Caki2 (cell line): Measurements from ENCODE around the gene NT5C1A. TPM values are rescaled to one million over a fixed set of nuclear protein-coding genes. Genes with fewer than 3 reads are reported as not detected.
A peak's percentile ranks its signal among the peaks of the same experiment; 100 is the strongest.

Experiments used
- DNase-seq: peaks from one replicate; pipeline ENCODE4 v3.0.0-alpha.2; 2015; ENCODE audit warnings: low read depth
- in situ Hi-C: cut with HindIII; loops from 2 replicates; pipeline ENCODE4 v1.10.0; 2016; ENCODE audit warnings: low sequenced_read_pairs, low pct_unique_long_range_greater_than_20kb, mixed read lengths
- total RNA-seq: library from RNA; depleted of rRNA; stranded (reverse); fragments of >200 nt; shearing (Covaris generic); gene quantifications from 2 replicates; pipeline ENCODE4 v1.2.3, GENCODE V29; 2014; ENCODE audit warnings: low replicate concordance

NT5C1A gene
- total RNA-seq, 1 experiment from 2014 or later = not detected

DNA sequence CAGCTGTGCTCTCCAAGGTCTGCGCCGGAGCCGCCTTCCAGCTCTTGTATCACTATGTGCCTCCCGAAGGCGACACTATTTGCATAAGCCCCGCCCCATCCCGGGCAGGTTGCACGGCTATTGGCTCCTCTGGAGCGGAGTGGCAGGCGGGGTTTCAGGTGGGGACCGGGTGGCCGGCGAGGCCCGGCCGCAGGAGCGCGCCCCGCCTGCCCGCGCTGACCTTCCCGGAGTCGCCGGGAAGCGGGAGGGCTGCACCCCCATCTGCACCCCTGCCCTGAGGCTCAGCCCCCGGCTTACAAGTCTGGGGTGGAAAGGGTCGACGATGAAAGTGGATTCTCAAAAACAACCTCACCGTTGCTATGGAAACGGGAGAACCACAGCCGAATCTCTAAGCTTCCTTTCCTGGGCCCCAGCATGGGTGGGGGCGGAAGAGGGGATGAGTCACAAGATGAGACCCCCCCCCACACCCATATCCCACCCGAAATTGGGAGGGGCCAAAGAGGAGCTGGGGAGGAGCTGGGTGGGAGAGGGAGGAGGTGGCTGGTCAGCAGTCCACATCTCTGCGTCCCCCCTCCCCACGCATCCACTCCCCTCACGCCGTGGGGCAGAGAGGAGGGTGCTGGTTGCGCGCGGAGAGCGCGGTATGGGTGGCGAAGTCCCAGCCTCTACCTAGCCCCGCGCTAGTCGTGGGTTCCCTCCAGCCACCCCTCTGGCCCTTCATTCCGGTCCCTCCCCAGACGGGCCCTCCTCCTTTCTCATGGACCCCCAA, 19.7 kb upstream of the NT5C1A start, which contains the start of gene HPCAL4:
Gene HPCAL4, minus strand, starts transcription at position 51 of the 769 bp plus-strand sequence. CDS start 6,830 bp downstream, outside the sequence.
- in situ Hi-C loops = no loop called here

DNA sequence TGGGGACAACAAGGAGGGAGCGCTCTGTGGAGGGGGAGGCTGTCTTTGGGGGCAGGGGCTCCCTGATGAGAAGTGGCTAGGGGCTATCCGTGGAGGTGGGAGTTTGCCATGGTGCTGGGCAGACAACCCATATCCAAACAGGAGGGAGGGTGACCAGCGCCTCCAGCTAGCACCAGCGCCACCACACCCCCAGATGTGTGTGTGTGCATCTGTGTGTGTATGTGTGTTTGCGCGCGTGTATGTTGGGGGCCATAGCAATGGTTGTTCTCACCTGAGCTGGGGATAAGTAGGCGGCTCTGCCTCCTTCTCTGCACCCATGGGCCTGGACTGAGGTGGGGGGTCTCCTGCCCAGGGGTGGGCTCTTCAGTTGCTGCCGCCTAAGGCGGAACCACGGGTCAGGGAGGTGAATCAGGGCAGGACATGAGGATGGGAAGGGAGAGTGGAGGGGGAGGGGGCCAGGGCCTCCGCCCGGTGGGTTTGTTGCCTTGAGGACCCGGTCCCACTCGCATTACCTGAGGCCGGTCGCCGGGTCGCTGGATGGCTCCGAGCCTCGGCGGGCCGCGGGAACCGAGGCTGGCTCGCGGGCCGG, 19.0 kb upstream of the NT5C1A start:
- in situ Hi-C loops = no loop called here
- DNase-seq = no peak

More for the DNA sequence above, 19.7 kb upstream of the NT5C1A start, which contains the start of gene HPCAL4:
- peak; percentile 83 for DNase-seq

GRCh38 chr1:39690225-39690624, 18.3 kb upstream of the NT5C1A start:
- in situ Hi-C loops = no loop called here
- DNase-seq = no peak

DNA sequence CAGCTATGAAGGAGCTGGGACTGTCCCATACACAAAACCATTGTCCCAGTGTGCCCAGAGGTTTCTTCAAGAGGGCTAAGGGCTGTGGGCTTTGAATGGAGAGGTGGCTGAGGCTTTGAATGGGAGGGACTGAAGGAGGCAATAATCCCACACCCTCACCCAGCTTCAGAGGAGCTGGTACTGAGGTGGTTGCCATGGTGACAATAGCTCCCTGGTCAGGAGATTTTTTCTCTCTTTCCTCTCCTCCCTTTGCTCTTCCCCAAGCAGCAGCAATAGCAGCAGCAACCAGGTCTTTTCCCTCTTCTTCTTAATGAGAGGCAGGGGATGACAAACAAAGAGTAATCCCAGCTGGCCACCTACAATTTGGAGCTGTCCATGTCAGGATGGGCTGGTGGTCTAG, 17.7 kb upstream of the NT5C1A start:
- DNase-seq = no peak
- in situ Hi-C loops = no loop called here

DNA sequence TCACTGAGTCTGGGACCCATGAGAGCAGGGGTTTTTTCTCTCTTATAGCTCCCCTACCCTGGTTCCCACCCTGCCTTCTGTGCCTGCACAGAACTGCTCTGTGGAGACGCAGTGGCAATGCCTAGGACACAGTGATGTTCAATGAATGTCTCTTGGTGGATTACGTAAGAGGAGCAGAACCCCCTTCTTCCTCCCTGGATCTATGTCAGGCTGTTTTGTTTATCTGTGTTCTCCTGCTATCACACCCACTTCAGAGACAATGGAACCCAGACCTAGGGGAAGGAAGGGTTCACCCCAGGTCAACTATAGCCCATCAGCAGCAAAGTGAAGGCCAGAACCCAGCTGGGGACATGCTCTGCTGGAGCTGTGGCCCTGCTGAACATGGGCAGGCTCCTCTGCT, 17.3 kb upstream of the NT5C1A start:
- in situ Hi-C loops = no loop called here
- no peak for DNase-seq

DNA sequence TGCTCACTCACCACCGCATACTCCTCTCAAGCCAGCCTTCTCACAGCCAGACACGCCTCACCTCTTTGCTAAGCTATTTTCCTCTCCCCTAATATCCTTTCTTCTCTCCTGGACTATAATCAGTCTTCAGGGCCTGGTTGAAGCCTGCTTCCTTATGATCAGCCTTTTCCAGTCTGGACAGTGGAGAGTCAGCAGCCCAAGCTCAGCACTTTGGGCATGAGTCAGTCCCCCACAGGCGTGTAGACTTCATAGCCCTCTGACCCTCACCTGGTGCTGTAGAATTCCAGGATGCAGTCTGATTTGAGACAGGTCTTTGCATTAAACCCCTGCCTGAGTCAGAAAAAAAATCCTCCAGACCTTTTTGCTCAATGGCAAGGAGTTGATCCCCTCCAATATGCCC, 16.8 kb upstream of the NT5C1A start:
- in situ Hi-C loops = no loop called here
- DNase-seq = no peak

- DNase-seq = no peak
- in situ Hi-C loops = no loop called here
Observed at GRCh38 chr1:39687243-39687642, 15.3 kb upstream of the NT5C1A start.

- no peak for DNase-seq
- in situ Hi-C loops = no loop called here
Observed at GRCh38 chr1:39685071-39685470, 13.2 kb upstream of the NT5C1A start.

GRCh38 chr1:39684313-39684664, 12.4 kb upstream of the NT5C1A start:
- in situ Hi-C loops = no loop called here
- no peak for DNase-seq

DNA sequence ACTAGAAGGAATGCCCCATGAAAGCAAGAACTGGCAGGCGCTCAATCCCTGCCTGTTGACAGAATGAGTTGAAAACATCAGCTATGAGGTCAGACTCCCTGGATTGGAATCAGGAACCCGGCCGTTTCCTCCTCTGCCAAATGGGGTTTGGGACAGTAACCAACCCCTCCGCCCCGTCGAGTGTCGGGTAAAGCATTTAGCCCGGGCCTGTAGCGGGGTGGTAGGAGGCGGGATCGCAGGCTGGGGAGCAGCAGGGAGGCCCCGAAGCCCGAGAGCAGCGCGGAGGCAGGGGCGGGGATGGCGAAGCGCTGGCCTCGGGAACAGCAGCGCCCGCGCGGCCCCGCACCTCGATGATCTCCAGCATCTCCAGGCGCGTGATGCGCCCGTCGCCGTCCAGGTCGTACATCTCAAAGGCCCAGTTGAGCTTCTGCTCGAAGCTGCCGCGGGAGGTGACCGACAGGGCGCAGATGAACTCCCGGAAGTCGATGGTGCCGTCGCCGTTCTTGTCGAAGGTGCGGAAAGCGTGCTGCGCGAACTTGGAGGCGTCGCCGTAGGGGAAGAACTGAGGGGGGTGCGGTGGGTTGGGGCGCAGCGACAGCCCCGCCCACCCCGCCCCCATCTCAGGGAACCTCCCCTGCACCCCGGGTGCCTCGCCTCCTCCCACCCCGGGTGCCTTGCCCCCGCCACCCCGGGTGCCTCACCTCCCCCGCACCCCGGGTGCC, 11.8 kb upstream of the NT5C1A start:
- no peak for DNase-seq
- in situ Hi-C loops = no loop called here

DNA sequence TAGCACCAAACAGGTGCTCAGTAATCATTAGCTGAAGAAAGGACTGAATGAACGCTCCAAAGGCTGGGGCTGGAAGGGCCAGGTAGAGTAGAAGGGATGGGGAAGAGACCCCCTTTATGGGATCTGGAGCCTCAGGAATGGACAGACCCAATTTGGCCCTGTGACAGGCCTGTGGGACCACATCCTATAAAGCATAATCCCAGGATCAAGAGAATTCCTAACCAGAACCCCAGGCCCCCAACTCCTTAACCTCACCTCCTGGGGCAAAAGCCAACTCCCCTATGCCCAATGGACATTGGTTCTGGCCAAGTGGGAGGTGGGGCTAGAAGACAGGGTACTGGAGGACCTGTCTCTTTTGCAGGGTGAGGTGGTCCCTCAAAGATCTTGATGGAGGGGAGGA, 10.1 kb upstream of the NT5C1A start:
- in situ Hi-C loops = no loop called here
- DNase-seq = no peak

GRCh38 chr1:39681294-39681693, 9.4 kb upstream of the NT5C1A start:
- in situ Hi-C loops = no loop called here
- no peak for DNase-seq

- no peak for DNase-seq
- in situ Hi-C loops = no loop called here
Observed at GRCh38 chr1:39680751-39681150, 8.8 kb upstream of the NT5C1A start.

DNA sequence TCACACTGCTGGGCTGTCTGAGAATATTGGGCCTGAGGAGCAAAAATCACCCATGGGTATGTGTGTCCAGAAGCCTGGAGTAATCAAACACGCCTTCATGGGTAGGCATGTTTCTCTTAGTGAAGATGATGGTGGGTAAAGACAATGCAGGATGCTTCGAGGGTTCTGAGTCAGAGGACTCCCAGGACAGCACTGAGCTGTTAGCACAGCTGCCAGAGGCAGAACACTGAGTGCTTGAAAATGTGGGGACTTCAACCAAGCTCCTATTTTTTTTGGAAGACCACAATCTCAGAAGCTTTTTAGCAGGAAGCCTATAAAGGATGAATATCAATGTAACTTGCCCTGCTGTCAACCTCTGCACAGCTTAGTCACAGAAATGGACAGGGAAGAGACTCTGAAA, 7.9 kb upstream of the NT5C1A start:
- in situ Hi-C loops = no loop called here
- no peak for DNase-seq

- in situ Hi-C loops = no loop called here
Observed at GRCh38 chr1:39678889-39679288, 7.0 kb upstream of the NT5C1A start.

GRCh38 chr1:39677645-39678044, 5.7 kb upstream of the NT5C1A start:
- in situ Hi-C loops = no loop called here
- DNase-seq = no peak

More at GRCh38 chr1:39678889-39679288, 7.0 kb upstream of the NT5C1A start:
- no peak for DNase-seq

DNA sequence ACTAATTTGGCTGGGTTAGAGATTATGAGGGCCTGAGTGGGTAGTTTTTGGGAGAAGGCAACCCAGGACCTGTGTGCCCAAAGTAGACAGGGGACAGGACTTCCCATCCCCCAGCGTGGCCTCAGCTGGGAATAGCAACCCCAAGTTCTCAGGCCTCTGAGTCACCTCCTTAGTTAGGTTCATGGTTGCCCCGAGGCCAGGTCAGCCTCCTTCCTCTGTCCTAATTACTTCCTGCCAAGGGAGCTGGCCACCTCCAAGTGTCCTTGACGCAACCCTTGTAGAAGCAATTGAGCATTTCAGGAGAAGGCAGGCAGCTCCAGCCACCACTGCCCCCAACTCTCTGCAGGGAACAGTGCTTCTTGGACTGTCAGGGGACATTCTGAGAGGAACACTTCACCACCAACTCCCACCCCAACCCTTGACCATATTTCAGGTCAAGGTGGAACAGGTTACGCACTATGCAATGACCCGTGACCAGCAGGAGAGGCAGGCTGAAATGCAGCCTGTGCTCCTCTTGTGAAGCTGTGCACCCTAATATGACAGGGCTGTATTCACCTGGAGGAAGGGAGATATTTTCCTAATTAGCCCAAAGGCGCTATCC, 5.1 kb upstream of the NT5C1A start:
- in situ Hi-C loops = no loop called here

DNA sequence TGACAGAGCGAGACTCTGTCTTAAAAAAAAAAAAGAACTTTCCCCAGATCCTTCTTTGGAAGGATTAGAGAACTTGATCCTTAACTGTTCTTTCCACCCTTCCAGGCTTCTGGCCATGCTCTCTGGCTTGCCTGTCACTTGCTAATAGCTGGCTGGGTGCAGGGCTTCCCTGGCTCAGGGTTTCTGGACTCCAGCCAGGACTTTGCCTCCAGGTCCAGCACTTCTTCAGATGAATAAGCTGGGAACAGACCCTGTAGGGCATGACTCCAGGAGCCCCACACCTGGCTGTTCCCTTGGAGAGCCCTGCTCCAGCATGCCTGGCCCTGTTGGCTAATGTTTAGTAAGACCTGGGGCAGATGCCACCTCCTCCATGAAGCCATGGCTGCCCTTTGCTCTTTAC, 3.3 kb upstream of the NT5C1A start:
- no peak for DNase-seq
- in situ Hi-C loops = no loop called here

More for the DNA sequence above, 5.1 kb upstream of the NT5C1A start:
- no peak for DNase-seq

DNA sequence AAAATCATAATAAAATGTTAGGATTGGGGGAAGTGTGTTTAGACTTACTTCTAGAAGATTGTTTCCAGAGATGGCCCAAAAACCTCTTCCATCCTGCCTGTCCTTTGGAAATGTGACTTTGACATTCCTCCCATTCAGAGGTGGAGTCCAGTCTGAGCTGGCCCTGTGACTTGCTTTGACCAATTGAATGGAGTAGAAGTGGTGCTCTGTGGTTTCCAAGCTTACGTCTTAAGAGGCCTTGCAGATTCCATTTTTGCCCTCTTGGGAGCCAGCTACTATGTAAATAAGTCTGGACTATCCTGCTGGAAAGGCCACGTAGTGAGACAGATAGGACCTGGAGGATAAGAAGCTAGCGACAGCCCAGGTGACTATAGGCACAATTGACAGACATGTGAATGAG, 1.3 kb upstream of the NT5C1A start:
- in situ Hi-C loops = no loop called here
- DNase-seq = no peak
